Tibial artery (tissue), 4 donors: Measurements from ENCODE around the gene GP2.

Source experiments
- DNase-seq, 2 donors: peaks; one replicate each; pipeline ENCODE4 v3.0.0-alpha.2; 2019
- H3K27ac ChIP-seq, 2 donors: fragments of 200-600 bp; sonication (generic) in 1 of 2; 1 replicate in 1 of 2; 2 replicates in 1 of 2; pipeline ENCODE4 v1.5.1; 2018 to 2019; ENCODE audit warnings: mild to moderate bottlenecking in 1 of 2
- H3K27me3 ChIP-seq, 2 donors: fragments of 200-600 bp; sonication (generic) in 1 of 2; one replicate each; pipeline versions ENCODE4 v1.5.1 to v1.6.0; 2016 to 2019
- H3K36me3 ChIP-seq, 3 donors: fragments of 200-600 bp; sonication (generic) in 2 of 3; one replicate each; pipeline ENCODE4 v1.5.1; 2016 to 2019; ENCODE audit warnings: mild to moderate bottlenecking in 2 of 3
- H3K4me1 ChIP-seq, 4 donors: fragments of 200-600 bp; sonication (generic) in 2 of 4; 1 replicate in 3 of 4; 2 replicates in 1 of 4; pipeline ENCODE4 v1.5.1; 2016 to 2019
- H3K4me3 ChIP-seq, 2 donors: fragments of 200-600 bp; sonication (generic) in 1 of 2; 1 replicate in 1 of 2; 2 replicates in 1 of 2; pipeline ENCODE4 v1.5.1; 2018 to 2019; ENCODE audit warnings: mild to moderate bottlenecking in 2 of 2
- H3K9me3 ChIP-seq, 3 donors: fragments of 200-600 bp; sonication (generic) in 1 of 3; one replicate each; pipeline ENCODE4 v1.5.1; 2016 to 2019
- CTCF ChIP-seq, 2 experiments: fragments of 200-600 bp in 1 of 2; fragments of 450-650 bp in 1 of 2; IDR thresholded peaks; one replicate each; pipeline ENCODE4 v1.5.1; 2017 to 2019; ENCODE audit warnings: antibody characterized with exemption in 2 of 2, mild to moderate bottlenecking in 1 of 2, moderate library complexity in 1 of 2
- intact Hi-C: fragments of 100-400 bp; cut with DNase I; formaldehyde crosslinking; loops from one replicate; pipeline ENCODE4 v1.15.0; 2023; ENCODE audit warnings: low total_unique reads

Gene GP2

DNA sequence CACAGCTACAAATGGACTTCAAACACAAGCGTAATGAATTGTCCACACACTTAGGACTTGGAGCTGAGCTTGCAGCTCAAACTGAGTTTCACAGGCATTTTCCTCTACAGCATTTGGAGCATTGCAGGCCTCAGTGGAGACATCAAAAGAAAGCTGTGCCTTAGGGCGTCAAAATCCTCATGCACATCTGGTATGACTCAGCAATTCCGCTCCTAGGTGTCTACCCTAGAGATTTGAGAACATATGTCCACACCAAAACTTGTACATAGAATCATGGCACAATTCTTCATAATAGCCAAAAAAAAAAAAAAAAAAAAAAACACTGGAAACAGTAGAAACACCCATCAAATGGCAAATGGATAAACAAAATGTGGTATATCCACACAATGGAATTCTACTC, 47.1 kb downstream of the GP2 start:
- H3K9me3 ChIP-seq = no peaks in the 10 kb centered on the region
- H3K4me3 ChIP-seq = no peak overlapping the region
- DNase-seq = no peak
- no peak overlapping the region for H3K27ac ChIP-seq
- no peak for TF ChIP-seq CTCF (IDR thresholded peaks at IDR 0.05)
- no peaks in the 10 kb centered on the region for H3K36me3 ChIP-seq
- no peaks in the 10 kb centered on the region for H3K4me1 ChIP-seq
- no peaks in the 10 kb centered on the region for H3K27me3 ChIP-seq
- intact Hi-C loops = no loop called here

DNA sequence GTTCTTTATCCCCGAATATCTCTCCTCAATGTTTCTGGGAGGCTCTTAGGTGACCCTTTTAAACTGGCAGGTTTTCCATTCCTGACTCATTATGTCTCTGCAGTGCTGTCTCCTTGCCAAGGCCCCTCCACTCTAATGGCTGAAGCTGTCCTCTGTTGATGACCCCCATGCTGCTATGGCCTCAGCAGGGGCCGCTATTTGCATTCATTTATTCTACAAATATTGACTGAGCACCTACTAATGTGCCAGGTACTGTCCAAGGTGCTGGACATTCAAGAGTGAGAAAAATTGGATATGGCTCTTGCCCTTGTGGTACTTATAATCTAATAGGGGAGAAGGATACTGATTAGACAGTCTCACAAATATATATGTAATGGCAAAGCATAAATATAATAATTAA, 55.4 kb downstream of the GP2 start:
- intact Hi-C loops = no loop called here
- no peaks in the 10 kb centered on the region for H3K36me3 ChIP-seq
- no peaks in the 10 kb centered on the region for H3K4me1 ChIP-seq
- no peak overlapping the region for H3K4me3 ChIP-seq
- no peaks in the 10 kb centered on the region for H3K27me3 ChIP-seq
- no peak for DNase-seq
- TF ChIP-seq CTCF (IDR thresholded peaks at IDR 0.05) = no peak
- H3K27ac ChIP-seq = no peak overlapping the region
- H3K9me3 ChIP-seq = no peaks in the 10 kb centered on the region

- no peak overlapping the region for H3K4me3 ChIP-seq
- no peak for TF ChIP-seq CTCF (IDR thresholded peaks at IDR 0.05)
- no peak for DNase-seq
- no peaks in the 10 kb centered on the region for H3K36me3 ChIP-seq
- no peaks in the 10 kb centered on the region for H3K4me1 ChIP-seq
- intact Hi-C loops = no loop called here
- no peaks in the 10 kb centered on the region for H3K27me3 ChIP-seq
- H3K9me3 ChIP-seq = no peaks in the 10 kb centered on the region
- H3K27ac ChIP-seq = no peak overlapping the region
These were observed 58.9 kb downstream of the GP2 start for GRCh38 chr16:20268409-20268808.

DNA sequence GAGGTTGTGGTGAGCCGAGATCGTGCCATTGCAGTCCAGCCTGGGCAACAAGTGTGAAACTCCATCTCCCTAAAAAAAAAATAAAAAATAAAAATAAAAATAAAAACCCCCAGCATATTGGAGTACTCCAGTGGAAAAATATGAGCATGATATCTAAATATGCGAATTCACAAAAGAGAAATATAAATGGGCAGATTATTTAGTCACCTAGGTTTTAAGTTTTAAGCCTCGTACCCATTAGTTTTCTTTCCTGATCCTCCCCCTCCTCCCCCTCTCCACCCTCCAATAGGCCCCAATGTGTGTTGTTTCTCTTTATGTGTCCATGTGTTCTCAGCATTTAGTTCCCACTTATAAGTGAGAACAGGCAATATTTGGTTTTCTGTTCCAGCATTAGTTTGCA, 62.3 kb downstream of the GP2 start:
- no peaks in the 10 kb centered on the region for H3K9me3 ChIP-seq

DNA sequence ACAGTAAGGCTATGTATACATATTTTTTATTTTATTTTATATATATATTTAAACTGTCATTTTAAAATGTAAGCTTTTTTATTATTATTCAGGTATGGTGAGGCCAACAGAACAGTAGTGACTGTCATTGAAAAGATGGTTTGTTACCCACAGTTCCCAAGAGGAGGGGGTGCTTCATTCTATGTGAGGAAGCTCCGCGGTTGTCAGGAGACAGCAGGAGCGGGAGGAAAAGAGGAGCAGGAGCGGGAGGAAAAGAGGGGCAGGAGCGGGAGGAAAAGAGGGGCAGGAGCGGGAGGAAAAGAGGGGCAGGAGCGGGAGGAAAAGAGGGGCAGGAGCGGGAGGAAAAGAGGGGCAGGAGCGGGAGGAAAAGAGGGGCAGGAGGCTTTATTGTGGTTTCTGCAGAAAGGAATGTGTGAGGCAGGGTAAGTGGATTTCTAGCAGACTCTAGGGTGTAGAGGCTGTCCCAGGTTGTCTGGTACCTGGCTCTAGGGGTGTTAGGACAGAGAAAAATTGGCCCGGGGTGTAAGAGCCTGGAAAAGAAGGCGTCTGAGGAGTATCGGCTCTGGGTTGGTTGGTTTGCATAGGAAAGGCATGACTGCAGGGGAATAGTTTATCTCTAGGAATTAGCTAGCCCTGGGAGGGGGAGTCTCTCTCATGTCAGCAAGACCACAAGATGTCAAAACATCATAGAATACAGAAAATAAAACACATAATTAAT, 64.0 kb downstream of the GP2 start:
- Histone ChIP-seq H3K27me3 (no peaks in the 10 kb centered on the region), H3K9me3 (no peaks in the 10 kb centered on the region), H3K27ac (no peak overlapping the region), H3K36me3 (no peaks in the 10 kb centered on the region), H3K4me3 (no peak overlapping the region), H3K4me1 (no peaks in the 10 kb centered on the region)
- TF ChIP-seq CTCF (IDR thresholded peaks at IDR 0.05) = no peak
- intact Hi-C loops = no loop called here
- no peak for DNase-seq

More for the DNA sequence above, 62.3 kb downstream of the GP2 start:
- Histone ChIP-seq H3K4me3 (no peak overlapping the region), H3K27ac (no peak overlapping the region), H3K36me3 (no peaks in the 10 kb centered on the region), H3K27me3 (no peaks in the 10 kb centered on the region), H3K4me1 (no peaks in the 10 kb centered on the region)
- no peak for TF ChIP-seq CTCF (IDR thresholded peaks at IDR 0.05)
- intact Hi-C loops = no loop called here
- no peak for DNase-seq

DNA sequence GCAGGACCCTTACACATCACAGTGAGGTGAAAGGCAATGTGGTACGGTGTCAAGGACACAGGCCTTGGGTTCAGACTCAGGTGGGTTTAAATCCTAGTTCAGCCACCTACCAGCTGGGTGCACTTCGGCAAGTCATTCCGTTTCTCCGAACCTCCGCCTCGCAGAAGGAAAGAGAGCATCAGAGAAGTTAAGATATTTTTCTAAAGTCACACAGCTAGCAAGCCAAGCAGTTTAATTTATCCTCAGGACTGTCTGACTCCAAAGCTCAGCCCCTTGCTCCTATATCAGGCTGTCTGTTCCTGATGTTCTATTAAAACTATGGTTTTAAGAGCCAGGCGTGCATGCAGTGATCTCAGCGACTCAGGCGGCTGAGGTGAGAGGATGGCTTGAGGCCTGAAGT, 65.1 kb downstream of the GP2 start:
- TF ChIP-seq CTCF (IDR thresholded peaks at IDR 0.05) = no peak
- Histone ChIP-seq H3K9me3 (no peaks in the 10 kb centered on the region), H3K4me3 (no peak overlapping the region), H3K27me3 (no peaks in the 10 kb centered on the region), H3K36me3 (no peaks in the 10 kb centered on the region), H3K27ac (no peak overlapping the region), H3K4me1 (no peaks in the 10 kb centered on the region)
- no peak for DNase-seq
- intact Hi-C loops = no loop called here
